Kidney glomerular epithelial cell (primary cell): ENCODE measurements around the gene RBPMS2.
"Not testable (repeated sequence)": the region's sequence is repeated elsewhere in the genome, so short reads cannot be mapped to it uniquely, and the experiment has no call there.

ENCODE experiments used
- DNase-seq: peaks from one replicate; lab custom pipeline; 2025; lab: John Stamatoyannopoulos, UW

The RBPMS2 gene

GRCh38 chr15:64775551-64776401, at the start of gene RBPMS2:
TSS of gene RBPMS2 (minus strand) at chr15:64775589. CDS start at chr15:64775319, 270 bp downstream.
- DNase-seq = no peak

GRCh38 chr15:64824929-64825430, 49.6 kb upstream of the RBPMS2 start:
- DNase-seq = peak; percentile 37

- no peak for DNase-seq
Observed at GRCh38 chr15:64816452-64816851, 41.1 kb upstream of the RBPMS2 start.

DNA sequence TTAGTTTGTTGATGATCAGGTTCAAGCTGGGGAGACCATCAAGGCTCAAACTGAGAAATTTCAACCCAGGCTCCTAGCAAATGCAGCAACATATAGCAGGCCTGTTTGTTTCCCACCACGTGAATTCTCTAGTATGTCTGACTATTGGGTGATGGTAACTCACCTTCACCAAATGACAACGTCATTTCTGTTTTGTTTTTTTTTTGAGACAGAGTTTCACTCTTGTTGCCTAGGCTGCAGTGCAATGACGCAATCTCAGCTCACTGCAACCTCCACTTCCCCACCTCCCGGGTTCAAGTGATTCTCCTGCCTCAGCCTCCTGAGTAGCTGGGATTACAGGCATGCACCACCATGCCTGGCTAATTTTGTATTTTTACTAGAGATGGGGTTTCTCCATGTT, 39.6 kb upstream of the RBPMS2 start:
- DNase-seq = not testable (repeated sequence)

GRCh38 chr15:64814283-64814682, 38.9 kb upstream of the RBPMS2 start:
- not testable (repeated sequence) for DNase-seq

- peak; percentile 30 for DNase-seq
Observed at GRCh38 chr15:64813075-64813474, 37.7 kb upstream of the RBPMS2 start.

GRCh38 chr15:64810497-64811326, 35.3 kb upstream of the RBPMS2 start:
- DNase-seq = no peak

DNA sequence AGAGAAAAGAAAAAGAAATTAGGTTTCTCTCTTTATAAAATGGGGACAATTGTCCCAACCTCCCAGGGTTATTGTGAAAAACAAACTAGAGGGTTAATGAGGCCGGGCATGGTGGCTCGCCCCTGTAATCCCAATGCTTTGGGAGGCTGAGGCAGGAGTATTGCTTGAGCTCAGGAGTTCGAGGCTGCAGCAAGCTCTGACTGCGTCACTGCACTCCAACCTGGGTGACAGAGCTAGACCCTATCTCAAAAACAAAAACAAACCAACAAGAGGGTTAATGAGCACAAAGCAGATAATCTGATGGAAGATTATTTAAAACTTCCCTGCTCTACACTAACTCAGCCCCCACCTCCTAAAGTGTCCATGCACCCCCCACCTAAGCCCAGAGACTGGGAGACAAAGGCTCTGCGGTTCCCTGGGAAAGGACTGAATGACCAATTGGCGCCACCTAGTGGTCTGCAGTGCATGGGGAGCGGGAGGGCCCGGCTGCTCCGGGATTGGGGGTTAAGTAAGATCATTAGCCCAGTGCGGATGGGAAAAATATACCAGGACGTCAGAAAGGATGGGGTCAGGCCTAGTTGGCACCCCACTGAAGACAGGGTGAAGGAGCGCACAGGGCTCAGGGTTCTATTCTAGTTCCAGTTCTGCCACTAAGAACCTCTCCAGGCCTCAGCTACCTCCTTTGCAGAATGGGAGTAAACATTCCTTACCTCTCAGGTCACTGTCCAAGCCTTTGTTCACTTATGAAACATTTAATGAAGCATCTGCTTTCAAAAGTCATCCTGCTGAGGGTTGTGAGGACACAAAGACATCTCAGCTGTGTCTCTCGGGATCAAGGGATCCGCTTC, 34.5 kb upstream of the RBPMS2 start:
- peak; percentile 68 for DNase-seq

- DNase-seq = no peak
Observed at GRCh38 chr15:64808785-64809453, 33.5 kb upstream of the RBPMS2 start.

DNA sequence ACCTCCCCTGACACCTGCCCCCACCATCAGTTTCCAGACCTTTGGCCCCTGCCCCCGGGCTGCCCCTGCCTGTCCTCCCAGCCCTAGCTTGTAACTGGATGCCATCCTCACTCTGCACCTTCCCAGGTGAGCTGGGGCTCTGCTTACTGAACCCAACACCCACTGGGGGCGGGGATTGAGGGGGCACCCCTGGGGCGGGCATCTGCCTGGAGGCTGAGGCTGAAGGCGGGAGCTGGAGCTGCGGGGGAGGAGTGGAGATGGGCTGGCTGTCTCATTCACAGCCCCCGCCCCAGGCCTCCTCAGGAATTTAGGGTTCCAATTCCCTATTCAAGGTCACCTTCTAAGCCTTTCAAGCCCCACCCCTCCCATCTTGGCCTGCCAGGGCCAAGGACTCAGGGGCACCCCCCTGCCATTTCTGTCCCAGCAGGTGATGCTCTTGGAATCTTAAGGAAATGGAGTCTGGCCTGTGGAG, 32.4 kb upstream of the RBPMS2 start:
- no peak for DNase-seq

GRCh38 chr15:64807051-64807749, 31.8 kb upstream of the RBPMS2 start:
- no peak for DNase-seq

DNA sequence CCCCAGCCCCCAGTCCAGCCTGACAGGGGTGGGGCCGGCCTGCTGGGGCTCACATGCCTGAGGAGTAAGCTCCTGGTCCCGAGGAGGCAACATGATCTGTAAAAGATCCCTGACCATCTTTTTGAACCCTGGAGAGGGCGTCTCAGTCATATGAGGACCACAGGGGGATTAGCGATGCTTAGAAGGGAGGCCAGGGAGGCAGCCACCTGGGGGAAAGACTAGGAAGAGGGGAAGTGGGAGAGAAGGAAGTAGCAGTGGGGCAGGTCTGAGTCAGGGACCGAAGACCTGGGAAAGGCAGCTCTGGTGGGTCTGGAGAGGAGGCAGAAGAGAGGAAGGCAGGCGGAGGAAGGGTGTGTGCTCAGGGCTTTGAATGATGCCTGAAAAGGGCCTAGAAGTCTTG, 31.1 kb upstream of the RBPMS2 start:
- no peak for DNase-seq

DNA sequence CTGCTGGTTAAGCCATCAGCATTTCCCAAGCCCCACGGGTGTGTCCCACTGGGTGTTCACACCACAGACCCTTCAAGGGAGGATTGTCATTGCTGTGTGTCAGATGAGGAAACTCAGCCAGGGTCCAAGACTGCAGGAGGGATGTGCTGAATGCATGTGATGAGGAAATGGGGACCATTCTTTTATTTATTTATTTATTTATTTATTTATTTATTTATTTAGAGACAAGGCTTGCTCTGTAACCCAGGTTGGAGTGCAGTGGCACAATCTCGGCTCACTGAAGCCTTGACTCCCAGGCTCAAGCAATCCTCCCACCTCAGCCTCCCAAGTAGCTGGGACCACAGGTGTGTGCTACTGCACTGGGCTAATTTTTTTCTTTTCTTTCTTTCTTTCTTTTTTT, 29.2 kb upstream of the RBPMS2 start:
- no peak for DNase-seq

GRCh38 chr15:64803526-64803925, 28.1 kb upstream of the RBPMS2 start:
- DNase-seq = no peak

GRCh38 chr15:64800476-64800875, 25.1 kb upstream of the RBPMS2 start:
- DNase-seq = no peak

GRCh38 chr15:64798905-64799304, 23.5 kb upstream of the RBPMS2 start:
- DNase-seq = not testable (repeated sequence)

DNA sequence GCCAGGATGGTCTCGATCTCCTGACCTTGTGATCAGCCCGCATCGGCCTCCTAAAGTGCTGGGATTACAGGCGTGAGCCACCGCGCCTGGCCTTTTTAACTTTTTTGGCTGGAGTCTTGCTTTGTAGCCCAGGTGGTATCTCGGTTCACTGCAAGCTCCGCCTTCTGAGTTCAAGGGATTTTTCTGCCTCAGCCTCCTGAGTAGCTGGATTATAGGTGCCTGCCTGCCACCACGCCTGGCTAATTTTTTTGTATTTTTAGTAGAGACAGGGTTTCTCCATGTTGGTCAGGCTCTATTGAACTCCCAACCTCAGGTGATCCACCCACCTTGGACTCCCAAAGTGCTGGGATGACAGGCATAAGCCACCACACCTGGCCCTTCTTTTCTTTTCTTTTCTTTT, 20.5 kb upstream of the RBPMS2 start:
- not testable (repeated sequence) for DNase-seq

GRCh38 chr15:64795299-64795698, 19.9 kb upstream of the RBPMS2 start:
- not testable (repeated sequence) for DNase-seq

- DNase-seq = no peak
Observed at GRCh38 chr15:64792282-64792681, 16.9 kb upstream of the RBPMS2 start.

DNA sequence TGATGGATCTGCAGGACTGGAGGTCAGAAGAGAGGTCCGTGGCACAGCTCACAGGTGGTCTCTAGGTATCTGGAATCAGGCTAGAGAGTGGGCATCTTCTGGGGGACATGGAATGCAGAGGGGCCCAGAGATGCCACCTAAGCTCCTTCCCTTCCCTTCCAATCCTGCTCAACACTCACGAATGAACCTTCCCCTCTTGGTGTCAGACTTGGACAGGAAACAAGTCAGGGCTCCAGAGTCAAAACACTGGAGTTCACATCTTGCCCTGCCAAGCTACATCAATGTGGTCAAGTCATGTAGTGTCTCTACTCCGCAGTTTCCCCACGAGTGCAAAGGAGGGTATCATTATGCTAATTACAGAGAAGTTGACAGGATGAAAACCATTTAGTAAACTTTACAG, 16.0 kb upstream of the RBPMS2 start:
- no peak for DNase-seq

- DNase-seq = no peak
Observed at GRCh38 chr15:64783796-64784195, 8.4 kb upstream of the RBPMS2 start.
